Activated CD4-positive, CD25-positive, alpha-beta regulatory T cell treated with anti-CD3 and anti-CD28 coated beads, Interleukin-2, amount 50 U/mL, for 16 hours (primary cell): ENCODE measurements around the gene NSL1.
"Not testable (repeated sequence)": the region's sequence is repeated elsewhere in the genome, so short reads cannot be mapped to it uniquely, and the experiment has no call there.

Experiments
- DNase-seq: peaks from one replicate; pipeline ENCODE4 v3.0.0-alpha.2; 2020; ENCODE audit warnings: low read depth, low spot score

Gene NSL1

GRCh38 chr1:212782422-212783154 is 9.0 kb downstream of the NSL1 start:
- no peak for DNase-seq

- no peak for DNase-seq
Measured at GRCh38 chr1:212781225-212781624, 10.4 kb downstream of the NSL1 start.

- DNase-seq = no peak
Measured at GRCh38 chr1:212780759-212781158, 10.8 kb downstream of the NSL1 start.

GRCh38 chr1:212779086-212779485 is 12.5 kb downstream of the NSL1 start:
- not testable (repeated sequence) for DNase-seq

- DNase-seq = no peak
Measured at GRCh38 chr1:212777151-212777550, 14.4 kb downstream of the NSL1 start.

- DNase-seq = no peak
Measured at GRCh38 chr1:212775241-212775640, 16.3 kb downstream of the NSL1 start.

- no peak for DNase-seq
Measured at GRCh38 chr1:212774584-212774983, 17.0 kb downstream of the NSL1 start.

GRCh38 chr1:212773011-212773410 is 18.6 kb downstream of the NSL1 start:
- no peak for DNase-seq

- no peak for DNase-seq
Measured at GRCh38 chr1:212771341-212771740, 20.2 kb downstream of the NSL1 start.

- no peak for DNase-seq
Measured at GRCh38 chr1:212769459-212770167, 22.0 kb downstream of the NSL1 start.

- not testable (repeated sequence) for DNase-seq
Measured at GRCh38 chr1:212766825-212767224, 24.8 kb downstream of the NSL1 start.

- not testable (repeated sequence) for DNase-seq
Measured at GRCh38 chr1:212764718-212765281, 26.8 kb downstream of the NSL1 start.

GRCh38 chr1:212762839-212763238 is 28.7 kb downstream of the NSL1 start:
- no peak for DNase-seq

GRCh38 chr1:212762234-212762633 is 29.3 kb downstream of the NSL1 start:
- DNase-seq = no peak

- peak; percentile 11 for DNase-seq
Measured at GRCh38 chr1:212760126-212760823, 31.3 kb downstream of the NSL1 start.

- no peak for DNase-seq
Measured at GRCh38 chr1:212759683-212760082, 31.9 kb downstream of the NSL1 start.

GRCh38 chr1:212754680-212755079 is 36.9 kb downstream of the NSL1 start:
- no peak for DNase-seq

GRCh38 chr1:212754193-212754592 is 37.4 kb downstream of the NSL1 start:
- no peak for DNase-seq

GRCh38 chr1:212753749-212754148 is 37.8 kb downstream of the NSL1 start:
- no peak for DNase-seq

- no peak for DNase-seq
Measured at GRCh38 chr1:212752934-212753497, 38.6 kb downstream of the NSL1 start.

- DNase-seq = no peak
Measured at GRCh38 chr1:212752252-212752933, 39.2 kb downstream of the NSL1 start.
